ENCODE results near the gene LIPM.
A peak's percentile ranks its signal among the peaks of the same experiment; 100 is the strongest.

Gene LIPM

GRCh38 chr10:88843171-88843570 lies 40.6 kb downstream of the LIPM start:
- TF ChIP-seq USF1 (IDR thresholded peaks at IDR 0.05) (no peak), ZBTB7A (IDR thresholded peaks at IDR 0.05; ENCODE audit: low read depth) (no peak), NFIC (IDR thresholded peaks at IDR 0.05) (no peak), CEBPB (IDR thresholded peaks at IDR 0.05) (no peak), TCF12 (IDR thresholded peaks at IDR 0.05; ENCODE audit: low read depth) (no peak), TEAD4 (IDR thresholded peaks at IDR 0.05) (no peak), YY1 (IDR thresholded peaks at IDR 0.05; ENCODE audit: low read depth) (no peak), CREB1 (IDR thresholded peaks at IDR 0.05; ENCODE audit: low read depth) (no peak), TAF1 (IDR thresholded peaks at IDR 0.05; ENCODE audit: low read depth) (no peak), FOXM1 (IDR thresholded peaks at IDR 0.05; ENCODE audit: borderline replicate concordance, low read depth) (no peak)
- TF ChIP-seq, protein P1, sequence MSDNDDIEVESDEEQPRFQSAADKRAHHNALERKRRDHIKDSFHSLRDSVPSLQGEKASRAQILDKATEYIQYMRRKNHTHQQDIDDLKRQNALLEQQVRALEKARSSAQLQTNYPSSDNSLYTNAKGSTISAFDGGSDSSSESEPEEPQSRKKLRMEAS (IDR thresholded peaks at IDR 0.05), result no peak

- TF ChIP-seq REST (IDR thresholded peaks at IDR 0.05; ENCODE audit: low read depth), result no peak
- no peak for TF ChIP-seq EP300 (IDR thresholded peaks at IDR 0.05; ENCODE audit: borderline replicate concordance)
- no peak for TF ChIP-seq USF1 (IDR thresholded peaks at IDR 0.05)
- 0 out of 2 replicates have a peak, but pooled peaks have one; percentile 23 for TF ChIP-seq CEBPB (IDR thresholded peaks at IDR 0.05)
- TF ChIP-seq YY1 (IDR thresholded peaks at IDR 0.05; ENCODE audit: low read depth), result no peak
- TF ChIP-seq EGR1 (IDR thresholded peaks at IDR 0.05), result no peak
- TF ChIP-seq, protein P1 (IDR thresholded peaks at IDR 0.05), result no peak
- TF ChIP-seq TEAD4 (IDR thresholded peaks at IDR 0.05), result no peak
Measured at GRCh38 chr10:88848499-88848898, 46.0 kb downstream of the LIPM start.

DNA sequence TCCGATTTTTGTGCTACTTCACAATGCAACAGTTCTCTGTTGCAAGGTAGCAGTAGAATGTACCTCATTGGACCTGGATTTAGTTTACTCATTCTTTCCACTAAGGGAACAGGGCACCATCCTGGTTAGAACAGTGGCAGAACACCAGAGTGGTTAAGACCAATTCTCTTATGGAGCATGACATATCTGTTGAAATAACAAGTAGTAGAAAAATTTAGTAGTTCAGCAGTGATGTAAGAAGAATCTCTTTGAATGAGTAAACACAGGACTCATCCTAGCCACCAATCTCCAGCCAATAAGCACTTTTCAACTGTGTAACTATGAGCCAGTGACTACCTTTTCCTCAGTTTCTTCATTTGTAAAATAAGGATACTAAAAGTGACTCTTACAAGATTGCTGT lies 46.7 kb downstream of the LIPM start:
- TF ChIP-seq NFIC (IDR thresholded peaks at IDR 0.05) (no peak), TAF1 (IDR thresholded peaks at IDR 0.05; ENCODE audit: low read depth) (no peak), YY1 (IDR thresholded peaks at IDR 0.05; ENCODE audit: low read depth) (no peak), REST (IDR thresholded peaks at IDR 0.05; ENCODE audit: low read depth) (no peak), ZBTB7A (IDR thresholded peaks at IDR 0.05; ENCODE audit: low read depth) (no peak), CREB1 (IDR thresholded peaks at IDR 0.05; ENCODE audit: low read depth) (no peak), EGR1 (IDR thresholded peaks at IDR 0.05) (no peak), FOXM1 (IDR thresholded peaks at IDR 0.05; ENCODE audit: borderline replicate concordance, low read depth) (no peak), RAD21 (IDR thresholded peaks at IDR 0.05; ENCODE audit: low read depth) (no peak), USF1 (IDR thresholded peaks at IDR 0.05) (no peak), EP300 (IDR thresholded peaks at IDR 0.05; ENCODE audit: borderline replicate concordance) (no peak), TEAD4 (IDR thresholded peaks at IDR 0.05) (no peak), TCF12 (IDR thresholded peaks at IDR 0.05; ENCODE audit: low read depth) (no peak), CEBPB (IDR thresholded peaks at IDR 0.05) (no peak)
- TF ChIP-seq, protein P1 (IDR thresholded peaks at IDR 0.05), result no peak

DNA sequence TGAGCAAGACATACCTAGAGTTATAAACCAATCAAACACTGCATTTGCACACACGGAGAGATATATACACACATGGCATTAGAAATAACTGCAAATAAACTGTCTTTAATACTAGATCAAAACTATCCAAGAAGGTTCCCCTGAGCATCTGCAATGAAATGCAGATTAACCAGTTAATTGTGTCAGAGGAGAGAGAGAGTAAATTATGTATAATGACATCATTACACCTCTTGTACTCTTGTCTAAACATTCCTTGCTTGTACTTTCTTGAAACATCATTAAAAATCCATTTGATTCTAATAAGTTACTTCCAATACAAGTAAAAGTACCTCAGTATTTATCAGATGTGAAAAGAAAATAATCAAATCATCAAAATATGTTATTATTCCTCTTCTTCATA lies 48.2 kb downstream of the LIPM start:
- TF ChIP-seq REST (IDR thresholded peaks at IDR 0.05; ENCODE audit: low read depth) (no peak), TEAD4 (IDR thresholded peaks at IDR 0.05) (no peak), RAD21 (IDR thresholded peaks at IDR 0.05; ENCODE audit: low read depth) (no peak), ZBTB7A (IDR thresholded peaks at IDR 0.05; ENCODE audit: low read depth) (no peak), USF1 (IDR thresholded peaks at IDR 0.05) (no peak), CREB1 (IDR thresholded peaks at IDR 0.05; ENCODE audit: low read depth) (no peak), TAF1 (IDR thresholded peaks at IDR 0.05; ENCODE audit: low read depth) (no peak), FOXM1 (IDR thresholded peaks at IDR 0.05; ENCODE audit: borderline replicate concordance, low read depth) (no peak), EGR1 (IDR thresholded peaks at IDR 0.05) (no peak), TCF12 (IDR thresholded peaks at IDR 0.05; ENCODE audit: low read depth) (no peak), NFIC (IDR thresholded peaks at IDR 0.05) (no peak)
- TF ChIP-seq, protein P1 (IDR thresholded peaks at IDR 0.05), result no peak

All from Ishikawa (cell line).